Measurements from ENCODE around the gene TIGD1.
"Not testable (repeated sequence)": the region's sequence is repeated elsewhere in the genome, so short reads cannot be mapped to it uniquely, and the experiment has no call there.

Gene TIGD1

GRCh38 chr2:232571026-232571474 is 20.7 kb upstream of the TIGD1 start:
- H3K4me3 ChIP-seq (ENCODE audit: low read depth, low read length): no peak overlapping the region
- DNase-seq (ENCODE audit: low read depth): no peak
- no peak for TF ChIP-seq CTCF (IDR thresholded peaks at IDR 0.05; ENCODE audit: insufficient read depth, low read depth, low read length, missing control alignments)

GRCh38 chr2:232570481-232570880 is 20.1 kb upstream of the TIGD1 start:
- not testable (repeated sequence) for DNase-seq (ENCODE audit: low read depth); H3K4me3 ChIP-seq (ENCODE audit: low read depth, low read length)

GRCh38 chr2:232569541-232569940 is 19.2 kb upstream of the TIGD1 start:
- H3K4me3 ChIP-seq (ENCODE audit: low read depth, low read length): no peak overlapping the region
- TF ChIP-seq CTCF (IDR thresholded peaks at IDR 0.05; ENCODE audit: insufficient read depth, low read depth, low read length, missing control alignments): no peak
- no peak for DNase-seq (ENCODE audit: low read depth)

GRCh38 chr2:232568161-232568560 is 17.8 kb upstream of the TIGD1 start:
- no peak for DNase-seq (ENCODE audit: low read depth)
- TF ChIP-seq CTCF (IDR thresholded peaks at IDR 0.05; ENCODE audit: insufficient read depth, low read depth, low read length, missing control alignments): no peak
- H3K4me3 ChIP-seq (ENCODE audit: low read depth, low read length): no peak overlapping the region

- TF ChIP-seq CTCF (IDR thresholded peaks at IDR 0.05; ENCODE audit: insufficient read depth, low read depth, low read length, missing control alignments): no peak
Observed at GRCh38 chr2:232567721-232568120, 17.4 kb upstream of the TIGD1 start.

GRCh38 chr2:232563580-232563979 is 13.2 kb upstream of the TIGD1 start:
- no peak for DNase-seq (ENCODE audit: low read depth)
- no peak overlapping the region for H3K4me3 ChIP-seq (ENCODE audit: low read depth, low read length)
- TF ChIP-seq CTCF (IDR thresholded peaks at IDR 0.05; ENCODE audit: insufficient read depth, low read depth, low read length, missing control alignments): no peak

More at GRCh38 chr2:232567721-232568120, 17.4 kb upstream of the TIGD1 start:
- no peak for DNase-seq (ENCODE audit: low read depth)
- no peak overlapping the region for H3K4me3 ChIP-seq (ENCODE audit: low read depth, low read length)

- no peak overlapping the region for H3K4me3 ChIP-seq (ENCODE audit: low read depth, low read length)
- no peak for TF ChIP-seq CTCF (IDR thresholded peaks at IDR 0.05; ENCODE audit: insufficient read depth, low read depth, low read length, missing control alignments)
- DNase-seq (ENCODE audit: low read depth): no peak
Observed at GRCh38 chr2:232562515-232563151, 12.3 kb upstream of the TIGD1 start.
